Measurements from ENCODE around the gene CDH8.
A peak's percentile ranks its signal among the peaks of the same experiment; 100 is the strongest.

The CDH8 gene

DNA sequence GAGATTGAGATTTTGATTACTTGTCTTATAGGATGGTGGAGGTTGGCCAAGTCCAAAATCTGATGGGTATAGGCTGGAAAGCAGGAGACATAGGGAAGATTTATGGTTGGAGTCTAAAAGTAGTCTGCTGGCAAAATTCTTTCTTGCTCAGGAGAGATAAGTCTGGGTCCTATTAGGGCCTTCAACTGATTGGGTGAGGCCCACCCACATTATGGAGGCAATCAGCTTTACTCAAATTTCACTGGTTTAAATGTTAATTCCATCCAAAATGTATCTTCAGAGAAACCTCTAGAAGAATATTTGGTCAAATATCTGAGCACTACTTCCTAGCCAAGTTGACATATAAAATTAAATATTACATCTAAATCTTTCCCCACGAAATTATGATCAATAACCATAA is 31.7 kb upstream of the CDH8 start:
- Mint-ChIP-seq H3K27ac (no peak overlapping the region), H3K36me3 (ENCODE audit: low read depth) (no peaks in the 10 kb centered on the region), H3K4me3 (no peak overlapping the region), H3K27me3 (ENCODE audit: low read depth) (no peaks in the 10 kb centered on the region), H3K4me1 (no peaks in the 10 kb centered on the region), H3K9me3 (no peaks in the 10 kb centered on the region)
- TF ChIP-seq, protein P1, sequence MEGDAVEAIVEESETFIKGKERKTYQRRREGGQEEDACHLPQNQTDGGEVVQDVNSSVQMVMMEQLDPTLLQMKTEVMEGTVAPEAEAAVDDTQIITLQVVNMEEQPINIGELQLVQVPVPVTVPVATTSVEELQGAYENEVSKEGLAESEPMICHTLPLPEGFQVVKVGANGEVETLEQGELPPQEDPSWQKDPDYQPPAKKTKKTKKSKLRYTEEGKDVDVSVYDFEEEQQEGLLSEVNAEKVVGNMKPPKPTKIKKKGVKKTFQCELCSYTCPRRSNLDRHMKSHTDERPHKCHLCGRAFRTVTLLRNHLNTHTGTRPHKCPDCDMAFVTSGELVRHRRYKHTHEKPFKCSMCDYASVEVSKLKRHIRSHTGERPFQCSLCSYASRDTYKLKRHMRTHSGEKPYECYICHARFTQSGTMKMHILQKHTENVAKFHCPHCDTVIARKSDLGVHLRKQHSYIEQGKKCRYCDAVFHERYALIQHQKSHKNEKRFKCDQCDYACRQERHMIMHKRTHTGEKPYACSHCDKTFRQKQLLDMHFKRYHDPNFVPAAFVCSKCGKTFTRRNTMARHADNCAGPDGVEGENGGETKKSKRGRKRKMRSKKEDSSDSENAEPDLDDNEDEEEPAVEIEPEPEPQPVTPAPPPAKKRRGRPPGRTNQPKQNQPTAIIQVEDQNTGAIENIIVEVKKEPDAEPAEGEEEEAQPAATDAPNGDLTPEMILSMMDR (IDR thresholded peaks at IDR 0.05; ENCODE audit: unreplicated experiment in 3 of 3), result no peak

GRCh38 chr16:62067182-62067581 is 30.9 kb upstream of the CDH8 start:
- H3K4me3 Mint-ChIP-seq, result no peak overlapping the region
- H3K9me3 Mint-ChIP-seq, result no peaks in the 10 kb centered on the region
- no peaks in the 10 kb centered on the region for H3K36me3 Mint-ChIP-seq (ENCODE audit: low read depth)
- TF ChIP-seq, protein P1 (IDR thresholded peaks at IDR 0.05; ENCODE audit: unreplicated experiment in 3 of 3), result no peak
- H3K4me1 Mint-ChIP-seq, result no peaks in the 10 kb centered on the region
- no peak overlapping the region for H3K27ac Mint-ChIP-seq
- no peaks in the 10 kb centered on the region for H3K27me3 Mint-ChIP-seq (ENCODE audit: low read depth)

- H3K27ac Mint-ChIP-seq, result no peak overlapping the region
- H3K4me3 Mint-ChIP-seq, result no peak overlapping the region
- H3K9me3 Mint-ChIP-seq, result no peaks in the 10 kb centered on the region
- TF ChIP-seq, protein P1 (IDR thresholded peaks at IDR 0.05; ENCODE audit: unreplicated experiment in 3 of 3), result no peak
- H3K4me1 Mint-ChIP-seq, result no peaks in the 10 kb centered on the region
- no peaks in the 10 kb centered on the region for H3K27me3 Mint-ChIP-seq (ENCODE audit: low read depth)
- no peaks in the 10 kb centered on the region for H3K36me3 Mint-ChIP-seq (ENCODE audit: low read depth)
These were observed 30.5 kb upstream of the CDH8 start for GRCh38 chr16:62066747-62067146.

DNA sequence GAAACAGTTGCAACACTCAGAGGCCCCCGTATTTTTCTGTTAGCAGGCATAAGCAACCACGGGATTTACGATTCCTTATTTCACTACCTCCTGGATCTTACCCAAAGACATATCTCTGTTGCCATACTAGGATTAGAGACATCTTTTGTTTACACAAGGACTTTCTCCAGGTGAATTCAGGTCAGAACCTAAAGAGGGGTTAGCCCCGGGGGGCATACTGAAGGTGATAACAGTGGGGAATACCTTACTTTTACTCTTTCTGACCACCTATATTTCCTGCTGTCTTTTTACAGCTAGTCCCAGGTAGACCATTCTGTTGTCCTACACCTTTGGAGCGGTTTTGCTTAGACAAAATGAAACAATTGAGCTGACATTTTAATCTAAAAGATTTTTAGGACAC is 27.9 kb upstream of the CDH8 start:
- H3K27ac Mint-ChIP-seq, result no peak overlapping the region
- no peak overlapping the region for H3K4me3 Mint-ChIP-seq
- H3K36me3 Mint-ChIP-seq (ENCODE audit: low read depth), result no peaks in the 10 kb centered on the region
- TF ChIP-seq, protein P1 (IDR thresholded peaks at IDR 0.05; ENCODE audit: unreplicated experiment in 3 of 3), result no peak
- no peaks in the 10 kb centered on the region for H3K9me3 Mint-ChIP-seq
- H3K27me3 Mint-ChIP-seq (ENCODE audit: low read depth), result no peaks in the 10 kb centered on the region
- no peaks in the 10 kb centered on the region for H3K4me1 Mint-ChIP-seq

DNA sequence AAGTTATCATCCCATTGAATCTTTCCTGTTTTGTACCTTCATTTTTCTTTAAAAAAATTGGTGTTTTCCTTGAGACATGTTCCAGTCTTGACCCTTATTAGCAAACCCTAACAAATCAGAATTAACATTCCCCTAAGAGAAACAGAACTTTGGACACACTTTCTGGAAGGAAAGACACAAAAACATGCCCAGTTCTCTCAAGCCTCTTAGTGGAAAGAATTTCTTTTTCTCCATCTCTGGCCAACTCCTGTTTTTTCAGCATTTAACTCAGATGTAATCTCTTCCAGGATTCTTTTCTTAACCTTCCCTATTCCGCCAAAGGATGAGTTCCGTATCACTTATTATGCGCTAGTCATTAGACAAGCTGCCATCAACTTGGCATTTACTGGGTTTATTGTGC is 23.9 kb upstream of the CDH8 start:
- Mint-ChIP-seq H3K9me3 (no peaks in the 10 kb centered on the region), H3K36me3 (ENCODE audit: low read depth) (no peaks in the 10 kb centered on the region), H3K4me3 (no peak overlapping the region), H3K27me3 (ENCODE audit: low read depth) (peaks cover 3% of the 10 kb centered on the region), H3K4me1 (no peaks in the 10 kb centered on the region), H3K27ac (peak overlapping the region in 1 of 3 experiments; percentile 4)
- TF ChIP-seq, protein P1 (IDR thresholded peaks at IDR 0.05; ENCODE audit: unreplicated experiment in 3 of 3), result no peak

- H3K36me3 Mint-ChIP-seq (ENCODE audit: low read depth), result no peaks in the 10 kb centered on the region
- H3K9me3 Mint-ChIP-seq, result no peaks in the 10 kb centered on the region
- peaks cover 4% of the 10 kb centered on the region for H3K27me3 Mint-ChIP-seq (ENCODE audit: low read depth)
- H3K4me3 Mint-ChIP-seq, result no peak overlapping the region
- TF ChIP-seq, protein P1 (IDR thresholded peaks at IDR 0.05; ENCODE audit: unreplicated experiment in 3 of 3), result no peak
- peak overlapping the region in 1 of 3 experiments; percentile 4 for H3K27ac Mint-ChIP-seq
- no peaks in the 10 kb centered on the region for H3K4me1 Mint-ChIP-seq
These were observed 23.3 kb upstream of the CDH8 start for GRCh38 chr16:62059527-62059926.
